HepG2 (cell line): Measurements from ENCODE around the gene POLRMT. TPM values are rescaled to one million over a fixed set of nuclear protein-coding genes. Genes with fewer than 3 reads are reported as not detected.

Source experiments
- ADNP ChIP-seq: sonication (generic); formaldehyde crosslinking; IDR thresholded peaks from 2 replicates; pipeline ENCODE4 v1.4.0; 2020; ENCODE audit warnings: missing genetic modification reagents
- AHR ChIP-seq: IDR thresholded peaks from 2 replicates; pipeline ENCODE4 v1.6.1; 2018; ENCODE audit warnings: missing genetic modification reagents, missing compliant biosample characterization
- BATF2 ChIP-seq: sonication (generic); formaldehyde crosslinking; IDR thresholded peaks from 2 replicates; pipeline ENCODE4 v1.8.0; 2022; ENCODE audit warnings: mild to moderate bottlenecking, missing genetic modification reagents, moderate library complexity
- FOXO1 ChIP-seq: sonication (generic); formaldehyde crosslinking; IDR thresholded peaks from 2 replicates; pipeline ENCODE4 v1.4.0; 2020; ENCODE audit warnings: missing genetic modification reagents
- KAT7 ChIP-seq: IDR thresholded peaks from 2 replicates; pipeline ENCODE4 v1.6.1; 2018; ENCODE audit warnings: borderline replicate concordance, missing compliant biosample characterization
- KDM5B ChIP-seq: sonication (generic); formaldehyde crosslinking; IDR thresholded peaks from 2 replicates; pipeline ENCODE4 v1.4.0; 2020; ENCODE audit warnings: missing genetic modification reagents, mild to moderate bottlenecking, borderline replicate concordance
- REPIN1 ChIP-seq: sonication (generic); formaldehyde crosslinking; IDR thresholded peaks from 2 replicates; pipeline ENCODE4 v1.8.0; 2022; ENCODE audit warnings: missing genetic modification reagents, low read depth, mild to moderate bottlenecking, borderline replicate concordance
- SMC3 ChIP-seq: IDR thresholded peaks from 2 replicates; pipeline ENCODE4 v1.6.1; 2011; ENCODE audit warnings: low read length, improper control_type of control experiment
- ZKSCAN5 ChIP-seq: sonication (generic); formaldehyde crosslinking; IDR thresholded peaks from 2 replicates; pipeline ENCODE4 v1.5.1; 2020; ENCODE audit warnings: mild to moderate bottlenecking, missing genetic modification reagents
- ZNF142 ChIP-seq: sonication (generic); formaldehyde crosslinking; IDR thresholded peaks from 2 replicates; pipeline ENCODE4 v1.4.0; 2020; ENCODE audit warnings: missing genetic modification reagents
- ZNF274 ChIP-seq: sonication (generic); formaldehyde crosslinking; IDR thresholded peaks from 2 replicates; pipeline ENCODE4 v1.5.1; 2020; ENCODE audit warnings: mild to moderate bottlenecking, missing genetic modification reagents
- ZNF619 ChIP-seq: sonication (generic); formaldehyde crosslinking; IDR thresholded peaks from 2 replicates; pipeline ENCODE4 v1.4.0; 2020; ENCODE audit warnings: mild to moderate bottlenecking, missing genetic modification reagents
- ZNF674 ChIP-seq: sonication (generic); formaldehyde crosslinking; IDR thresholded peaks from 2 replicates; pipeline ENCODE4 v1.5.0; 2020; ENCODE audit warnings: low read depth, mild to moderate bottlenecking, missing genetic modification reagents
- ZNF709 ChIP-seq: sonication (generic); formaldehyde crosslinking; IDR thresholded peaks from 2 replicates; pipeline ENCODE4 v1.5.0; 2020; ENCODE audit warnings: mild to moderate bottlenecking, missing genetic modification reagents
- polyA plus RNA-seq, 8 experiments: library from polyadenylated mRNA; depleted of rRNA in 3 of 8; stranded (reverse) in 7 of 8; unstranded in 1 of 8; fragments of >200 nt; fragmentation: Illumina TruSeq in 4 of 8; extraction: Trizol in 4 of 8; gene quantifications; 2 replicates each; pipeline versions ENCODE4 v1.2.1 to v1.2.3, GENCODE V29; 2011 to 2016; ENCODE audit warnings: low read depth in 4 of 8, missing spikeins in 1 of 8, mixed read lengths in 1 of 8; ENCODE audit not compliant: insufficient read depth in 1 of 8
- total RNA-seq, 5 experiments: library from RNA; depleted of rRNA; stranded (reverse); fragments of >200 nt; fragmentation: Illumina TruSeq; extraction: Trizol; gene quantifications; 2 replicates each; pipeline ENCODE4 v1.2.3, GENCODE V29; 2016; ENCODE audit warnings: low read depth in 1 of 5
- TF ChIP-seq, protein P1 (sequence below), 2 experiments: IDR thresholded peaks; 2 replicates each; pipeline ENCODE4 v1.6.1; 2011 to 2012; ENCODE audit warnings: low read length in 2 of 2, borderline replicate concordance in 1 of 2, low read depth in 1 of 2, mild to moderate bottlenecking in 1 of 2, moderate library complexity in 1 of 2
- TF ChIP-seq, protein P2 (sequence below): sonication (generic); formaldehyde crosslinking; IDR thresholded peaks from 2 replicates; pipeline ENCODE4 v1.9.0; 2022; ENCODE audit warnings: missing genetic modification reagents, mild to moderate bottlenecking, borderline replicate concordance

POLRMT gene
- total and polyA plus RNA-seq, 2 of the 13 experiments (the other 11 are each of a cell fraction or from before 2014, with no cell fraction given): 78.0 to 101 TPM

- TF ChIP-seq ZNF619 (CRISPR knock-in tag): no peak
- peak; percentile 48; the same call in 1 of the 2 replicates for TF ChIP-seq ZNF709 (CRISPR knock-in tag)
- peak; percentile 88; the same call in 1 of the 2 replicates for TF ChIP-seq KDM5B (CRISPR knock-in tag)
- 0 out of 2 replicates have a peak, but pooled peaks have one; percentile 57 for TF ChIP-seq ZNF142 (CRISPR knock-in tag)
- no peak for TF ChIP-seq REPIN1 (CRISPR knock-in tag)
- TF ChIP-seq ZNF274 (CRISPR knock-in tag): peak; percentile 72; the same call in 1 of the 2 replicates
- TF ChIP-seq ZNF674 (CRISPR knock-in tag): 0 out of 2 replicates have a peak, but pooled peaks have one; percentile 40
- no peak for TF ChIP-seq SMC3
- TF ChIP-seq FOXO1: peak; percentile 48; the same call in 1 of the 2 replicates
- TF ChIP-seq, protein P1, sequence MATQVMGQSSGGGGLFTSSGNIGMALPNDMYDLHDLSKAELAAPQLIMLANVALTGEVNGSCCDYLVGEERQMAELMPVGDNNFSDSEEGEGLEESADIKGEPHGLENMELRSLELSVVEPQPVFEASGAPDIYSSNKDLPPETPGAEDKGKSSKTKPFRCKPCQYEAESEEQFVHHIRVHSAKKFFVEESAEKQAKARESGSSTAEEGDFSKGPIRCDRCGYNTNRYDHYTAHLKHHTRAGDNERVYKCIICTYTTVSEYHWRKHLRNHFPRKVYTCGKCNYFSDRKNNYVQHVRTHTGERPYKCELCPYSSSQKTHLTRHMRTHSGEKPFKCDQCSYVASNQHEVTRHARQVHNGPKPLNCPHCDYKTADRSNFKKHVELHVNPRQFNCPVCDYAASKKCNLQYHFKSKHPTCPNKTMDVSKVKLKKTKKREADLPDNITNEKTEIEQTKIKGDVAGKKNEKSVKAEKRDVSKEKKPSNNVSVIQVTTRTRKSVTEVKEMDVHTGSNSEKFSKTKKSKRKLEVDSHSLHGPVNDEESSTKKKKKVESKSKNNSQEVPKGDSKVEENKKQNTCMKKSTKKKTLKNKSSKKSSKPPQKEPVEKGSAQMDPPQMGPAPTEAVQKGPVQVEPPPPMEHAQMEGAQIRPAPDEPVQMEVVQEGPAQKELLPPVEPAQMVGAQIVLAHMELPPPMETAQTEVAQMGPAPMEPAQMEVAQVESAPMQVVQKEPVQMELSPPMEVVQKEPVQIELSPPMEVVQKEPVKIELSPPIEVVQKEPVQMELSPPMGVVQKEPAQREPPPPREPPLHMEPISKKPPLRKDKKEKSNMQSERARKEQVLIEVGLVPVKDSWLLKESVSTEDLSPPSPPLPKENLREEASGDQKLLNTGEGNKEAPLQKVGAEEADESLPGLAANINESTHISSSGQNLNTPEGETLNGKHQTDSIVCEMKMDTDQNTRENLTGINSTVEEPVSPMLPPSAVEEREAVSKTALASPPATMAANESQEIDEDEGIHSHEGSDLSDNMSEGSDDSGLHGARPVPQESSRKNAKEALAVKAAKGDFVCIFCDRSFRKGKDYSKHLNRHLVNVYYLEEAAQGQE (IDR thresholded peaks at IDR 0.05; ENCODE audit: borderline replicate concordance in 1 of 2, low read depth in 1 of 2, low read length in 2 of 2): peak in 1 of 2 experiments; percentile 97
- no peak for TF ChIP-seq KAT7 (CRISPR knock-in tag)
- TF ChIP-seq ADNP (CRISPR knock-in tag): no peak
- no peak for TF ChIP-seq BATF2
- TF ChIP-seq, protein P2, sequence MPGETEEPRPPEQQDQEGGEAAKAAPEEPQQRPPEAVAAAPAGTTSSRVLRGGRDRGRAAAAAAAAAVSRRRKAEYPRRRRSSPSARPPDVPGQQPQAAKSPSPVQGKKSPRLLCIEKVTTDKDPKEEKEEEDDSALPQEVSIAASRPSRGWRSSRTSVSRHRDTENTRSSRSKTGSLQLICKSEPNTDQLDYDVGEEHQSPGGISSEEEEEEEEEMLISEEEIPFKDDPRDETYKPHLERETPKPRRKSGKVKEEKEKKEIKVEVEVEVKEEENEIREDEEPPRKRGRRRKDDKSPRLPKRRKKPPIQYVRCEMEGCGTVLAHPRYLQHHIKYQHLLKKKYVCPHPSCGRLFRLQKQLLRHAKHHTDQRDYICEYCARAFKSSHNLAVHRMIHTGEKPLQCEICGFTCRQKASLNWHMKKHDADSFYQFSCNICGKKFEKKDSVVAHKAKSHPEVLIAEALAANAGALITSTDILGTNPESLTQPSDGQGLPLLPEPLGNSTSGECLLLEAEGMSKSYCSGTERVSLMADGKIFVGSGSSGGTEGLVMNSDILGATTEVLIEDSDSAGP (CRISPR knock-in tag): peak; percentile 47; the same call in 1 of the 2 replicates
- TF ChIP-seq ZKSCAN5 (CRISPR knock-in tag): no peak
- TF ChIP-seq AHR (CRISPR knock-in tag): 0 out of 2 replicates have a peak, but pooled peaks have one; percentile 61
Measured at GRCh38 chr19:591099-591958, 42.0 kb downstream of the POLRMT start (continued).
